ENCODE data around the gene LYST. TPM values are rescaled to one million over a fixed set of nuclear protein-coding genes. Genes with fewer than 3 reads are reported as not detected.
"Not testable (repeated sequence)": the region's sequence is repeated elsewhere in the genome, so short reads cannot be mapped to it uniquely, and the experiment has no call there.

The LYST gene
- total and polyA plus RNA-seq, 12 donors = 6.7 to 48.0 (median 19.0) TPM

- 39 to 60% (median 56%) methylated on average over 46 to 47 of the region's 47 CpGs for WGBS, 4 donors
- Histone ChIP-seq H3K27me3 (peaks cover 6% of the 10 kb centered on the region), H3K4me3 (no peak overlapping the region), H3K36me3 (replicated peaks in 1 of 2) (no peaks in the 10 kb centered on the region), H3K9me3 (replicated peaks in 1 of 3) (no peaks in the 10 kb centered on the region), H3K4me1 (replicated peaks in 1 of 2) (peaks cover 0 to 4% of the 10 kb centered on the region in 2 donors), H3K27ac (no peak overlapping the region)
- DNase-seq = peak in 2 of 7 donors; percentile 16 to 48
- intact Hi-C loops (cut with DNase I) = no loop called here
- no peak for TF ChIP-seq CTCF (IDR thresholded peaks at IDR 0.05)
- no peak for TF ChIP-seq POLR2A (IDR thresholded peaks at IDR 0.05)
These were observed 224.4 kb downstream of the LYST start for GRCh38 chr1:235642011-235642942.

- DNase-seq = peak in 1 of 7 donors; percentile 13
- Histone ChIP-seq H3K4me3 (no peak overlapping the region), H3K27me3 (no peaks in the 10 kb centered on the region), H3K4me1 (replicated peaks in 1 of 2) (peaks cover 0 to 4% of the 10 kb centered on the region in 2 donors), H3K36me3 (replicated peaks in 1 of 2) (no peaks in the 10 kb centered on the region), H3K27ac (no peak overlapping the region), H3K9me3 (replicated peaks in 1 of 3) (no peaks in the 10 kb centered on the region)
- WGBS, 4 donors = 80 to 92% (median 90%) methylated on average over 7 to 12 of the region's 12 CpGs
- intact Hi-C loops (cut with DNase I) = no loop called here
- no peak for TF ChIP-seq POLR2A (IDR thresholded peaks at IDR 0.05)
- TF ChIP-seq CTCF (IDR thresholded peaks at IDR 0.05) = no peak
These were observed 226.1 kb downstream of the LYST start for GRCh38 chr1:235640580-235640979.

- peaks cover 0 to 4% of the 10 kb centered on the region in 2 donors for H3K4me1 ChIP-seq (replicated peaks in 1 of 2)
- DNase-seq = peak in 1 of 7 donors; percentile 35
- H3K4me3 ChIP-seq = no peak overlapping the region
- H3K36me3 ChIP-seq (replicated peaks in 1 of 2) = no peaks in the 10 kb centered on the region
- H3K27ac ChIP-seq = no peak overlapping the region
- TF ChIP-seq POLR2A (IDR thresholded peaks at IDR 0.05) = no peak
- no peaks in the 10 kb centered on the region for H3K27me3 ChIP-seq
- no peaks in the 10 kb centered on the region for H3K9me3 ChIP-seq (replicated peaks in 1 of 3)
- 76 to 91% (median 81%) methylated on average over 12 to 14 of the region's 14 CpGs for WGBS, 4 donors
- intact Hi-C loops (cut with DNase I) = no loop called here
These were observed 227.2 kb downstream of the LYST start for GRCh38 chr1:235639226-235640205.

GRCh38 chr1:235638612-235639011 lies 228.1 kb downstream of the LYST start:
- H3K27ac ChIP-seq; H3K4me3 ChIP-seq; H3K36me3 ChIP-seq (replicated peaks in 1 of 2); H3K27me3 ChIP-seq; intact Hi-C loops (cut with DNase I); H3K9me3 ChIP-seq (replicated peaks in 1 of 3); DNase-seq; H3K4me1 ChIP-seq (replicated peaks in 1 of 2): not testable (repeated sequence)
- WGBS, 4 donors = 86 to 95% (median 90%) methylated on average over 1 to 2 of the region's 2 CpGs
